ENCODE results near the gene TSEN2.
"Not testable (repeated sequence)": the region's sequence is repeated elsewhere in the genome, so short reads cannot be mapped to it uniquely, and the experiment has no call there.

Gene TSEN2

DNA sequence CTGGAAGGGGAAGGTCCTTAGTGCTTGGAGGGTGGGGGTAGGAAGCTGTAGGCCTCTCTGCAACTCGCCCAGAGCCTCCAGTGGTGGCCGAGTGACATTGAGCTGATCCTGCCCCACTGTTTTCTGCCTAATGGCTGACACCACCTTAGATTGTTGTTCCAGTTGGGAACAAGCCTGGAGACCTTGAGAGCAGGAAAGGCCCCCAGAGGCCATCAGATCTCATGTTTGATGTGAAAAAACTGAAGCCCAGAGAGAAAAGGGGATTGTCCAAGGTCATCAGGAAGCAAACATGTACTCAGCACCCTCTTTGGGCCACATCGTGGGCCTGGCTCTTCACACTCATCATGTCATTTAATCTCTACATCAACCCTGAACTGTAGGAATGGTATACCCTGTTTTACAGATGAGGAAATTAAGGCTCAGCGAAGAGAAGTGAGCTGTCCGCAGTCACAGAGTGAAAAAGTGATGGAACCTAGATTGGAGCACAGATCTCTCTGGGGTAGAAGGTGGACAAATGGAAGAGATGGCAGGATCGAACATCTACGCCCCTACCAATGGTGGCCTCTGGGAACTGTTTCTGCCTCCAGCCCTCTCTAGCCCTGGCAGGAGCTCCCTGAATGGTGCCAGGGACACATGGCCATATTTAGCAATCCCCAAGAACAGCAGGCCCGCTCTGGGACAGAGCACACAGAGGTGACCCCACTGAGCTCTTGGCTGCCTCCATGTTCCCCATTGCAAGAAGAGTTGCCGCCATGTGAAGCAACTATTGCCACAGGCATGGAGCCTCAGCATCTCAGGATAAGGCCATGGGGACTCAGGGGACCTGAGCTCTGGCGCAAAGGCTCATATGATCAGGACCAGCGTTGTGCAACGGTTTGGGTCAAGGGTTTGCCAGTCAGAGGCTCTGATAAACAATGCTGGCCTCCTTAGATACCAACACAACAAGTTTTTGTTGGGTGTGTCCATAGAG is 31.6 kb upstream of the TSEN2 start:
- DNase-seq: no peak

DNA sequence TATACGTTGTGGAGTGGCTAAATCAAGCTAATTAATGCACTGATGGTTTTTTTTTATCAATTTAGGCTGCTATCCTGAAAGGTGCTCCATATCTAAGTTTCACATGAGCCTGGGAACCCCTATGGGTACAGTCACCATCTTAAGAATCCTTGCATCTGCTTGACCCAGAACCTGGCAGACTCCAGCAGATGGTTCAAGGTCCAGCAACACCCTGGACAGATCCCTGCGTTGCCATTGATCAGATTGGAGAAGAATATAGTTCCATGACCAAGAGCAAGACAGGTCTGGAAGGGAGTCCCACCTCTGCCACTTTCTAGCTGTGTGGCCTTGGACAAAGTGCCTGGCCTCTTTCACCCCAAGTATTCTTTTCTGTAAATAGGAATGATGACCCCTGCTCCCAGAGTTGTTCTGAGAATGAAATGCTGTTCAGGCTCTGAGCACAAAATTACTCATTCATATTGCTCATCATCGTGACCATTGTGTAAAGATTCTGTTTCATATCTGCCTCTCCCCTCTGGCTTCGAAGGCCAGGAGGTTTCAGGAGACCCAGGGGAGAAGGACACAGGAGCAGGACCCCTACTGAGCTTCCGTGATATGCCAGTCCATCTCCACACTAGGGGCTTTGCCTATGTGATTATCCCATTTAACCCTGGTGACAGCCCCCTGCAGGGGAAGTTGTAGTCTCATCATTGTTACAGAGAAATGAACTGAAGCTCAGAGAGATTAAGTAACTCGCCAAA is 30.0 kb upstream of the TSEN2 start:
- no peak for DNase-seq

DNA sequence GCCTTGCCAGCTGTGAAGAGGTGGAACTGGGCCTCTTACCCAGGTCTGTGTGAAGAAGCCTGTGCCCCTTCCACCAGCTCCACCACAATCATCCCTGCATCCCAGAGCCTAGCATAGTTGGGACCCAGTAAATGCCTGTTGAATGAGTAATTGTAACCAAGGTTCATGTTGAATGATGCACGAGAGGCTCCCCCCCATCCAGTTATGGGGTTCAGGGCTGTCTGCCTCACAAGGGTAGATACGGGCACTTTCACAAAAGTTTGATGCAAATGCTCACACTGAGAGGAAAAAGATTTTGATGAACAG is 29.5 kb upstream of the TSEN2 start:
- no peak for DNase-seq

DNA sequence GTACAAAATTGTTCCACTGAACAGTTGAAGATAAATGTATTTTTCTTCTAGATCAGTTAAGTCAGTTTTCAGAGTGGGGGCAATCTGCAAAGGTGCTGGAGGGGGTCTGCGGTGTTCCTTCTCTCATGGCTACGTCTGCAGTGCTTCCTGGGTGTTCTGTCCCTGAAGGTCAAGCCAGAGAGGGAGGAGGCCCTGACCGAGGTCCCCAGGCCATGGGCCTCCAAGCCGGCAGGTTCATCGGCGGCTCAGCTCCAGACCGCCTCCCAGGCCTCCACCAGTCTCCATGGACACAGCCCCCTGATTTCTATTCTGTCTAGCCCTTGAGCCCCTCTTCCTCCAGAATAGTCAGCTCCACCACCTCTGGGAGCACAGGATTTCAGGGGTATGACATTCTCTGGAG is 28.5 kb upstream of the TSEN2 start:
- DNase-seq: no peak

DNA sequence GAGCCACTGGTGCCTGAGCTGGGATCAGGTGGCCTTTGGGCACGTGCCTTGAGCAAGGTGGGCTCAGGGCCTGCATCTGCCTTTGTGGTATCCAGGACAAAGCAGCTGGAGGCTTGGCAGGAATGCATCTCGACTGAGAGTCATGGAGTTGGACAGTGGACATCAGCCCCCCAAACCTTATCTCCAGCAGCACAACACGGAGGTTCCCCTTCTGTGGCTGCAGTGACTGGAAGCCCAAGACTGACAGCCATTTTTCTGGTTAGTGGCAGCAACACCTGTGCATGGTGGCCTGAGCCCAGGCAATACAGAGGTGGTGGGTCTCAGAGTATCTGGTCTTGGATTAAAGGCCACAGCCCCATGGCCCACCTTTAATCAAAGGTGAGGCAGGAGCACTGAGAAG is 27.8 kb upstream of the TSEN2 start:
- DNase-seq: no peak

DNA sequence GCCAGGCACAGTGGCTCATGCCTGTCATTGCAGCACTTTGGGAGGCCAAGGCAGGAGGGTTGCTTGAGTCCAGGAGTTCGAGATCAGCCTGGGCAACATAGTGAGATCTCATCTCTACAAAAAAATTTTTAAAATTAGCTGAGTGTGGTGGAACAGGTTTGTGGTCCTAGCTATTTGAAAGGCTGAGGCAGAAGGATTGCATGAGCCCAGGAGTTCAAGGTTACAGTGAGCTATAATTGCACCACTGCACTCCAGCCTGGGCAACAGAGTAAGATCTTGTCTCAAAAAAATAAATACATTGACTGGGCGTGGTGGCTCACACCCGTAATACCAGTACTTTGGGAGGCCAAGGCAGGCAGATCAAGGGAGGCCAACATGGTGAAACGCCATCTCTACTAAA is 26.9 kb upstream of the TSEN2 start:
- DNase-seq: not testable (repeated sequence)

DNA sequence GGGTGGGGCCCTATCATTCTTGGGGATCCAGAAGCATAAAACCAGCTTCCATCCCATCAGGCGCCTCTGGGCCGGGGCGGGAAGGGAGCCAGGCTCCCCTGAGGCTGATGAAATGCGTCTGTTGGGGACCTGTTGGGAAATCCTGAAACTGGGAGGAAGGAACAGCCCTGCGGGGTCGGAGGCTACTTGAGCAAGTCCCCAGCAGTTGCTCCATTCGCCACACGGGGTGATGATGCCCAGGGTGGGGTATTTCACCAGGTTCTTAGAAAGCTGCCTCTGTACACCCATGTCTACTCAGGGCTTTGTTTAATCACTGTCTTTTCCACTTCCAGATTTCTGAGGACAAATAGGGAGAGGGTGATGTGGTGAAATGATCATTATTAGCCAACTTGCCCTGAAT is 25.4 kb upstream of the TSEN2 start:
- DNase-seq: no peak

DNA sequence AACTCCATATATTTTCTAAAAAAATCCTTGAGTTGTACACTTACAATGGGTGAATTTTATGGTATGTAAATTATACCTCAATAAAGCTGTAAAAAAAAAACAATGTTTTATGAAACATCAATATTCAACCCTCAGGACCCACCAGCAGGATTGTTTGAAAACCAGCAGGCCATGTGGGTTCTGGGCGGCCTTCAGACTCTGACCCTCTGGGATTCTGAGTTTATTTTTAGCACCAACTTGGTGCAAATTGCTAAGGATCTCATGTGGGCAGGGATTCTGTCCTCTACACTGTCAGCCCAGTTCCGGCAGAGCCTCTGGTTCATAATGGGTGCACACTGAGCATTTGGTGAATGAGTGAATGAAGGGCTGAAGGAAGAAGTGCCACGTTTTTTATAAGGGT is 24.2 kb upstream of the TSEN2 start:
- DNase-seq: no peak

DNA sequence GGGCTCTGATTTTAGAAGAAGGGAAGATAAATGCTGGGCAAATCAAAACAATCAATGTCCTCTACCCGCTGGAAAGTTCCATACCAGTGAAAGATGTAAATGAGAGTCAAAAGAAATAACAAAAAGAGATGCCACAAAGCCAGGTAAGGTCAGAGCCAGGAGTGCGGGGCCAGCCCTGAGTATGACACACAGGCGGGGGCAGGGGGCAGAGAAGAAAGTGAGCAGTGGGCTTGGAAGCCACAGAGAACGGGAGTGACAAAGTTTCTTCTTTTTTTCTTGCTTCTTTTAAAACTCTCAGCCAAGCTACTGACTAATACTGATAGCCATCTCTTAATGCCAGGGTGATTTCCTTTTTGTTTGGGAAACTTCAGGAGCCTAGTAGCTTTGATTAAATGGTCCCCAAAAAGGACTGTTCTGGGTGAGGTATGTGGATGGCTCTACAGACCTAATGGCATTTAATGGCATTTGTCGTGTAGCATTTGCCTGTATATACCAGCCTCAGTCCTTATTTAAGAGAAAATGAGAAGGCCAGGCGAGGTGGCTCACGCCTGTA is 23.1 kb upstream of the TSEN2 start:
- DNase-seq: no peak

DNA sequence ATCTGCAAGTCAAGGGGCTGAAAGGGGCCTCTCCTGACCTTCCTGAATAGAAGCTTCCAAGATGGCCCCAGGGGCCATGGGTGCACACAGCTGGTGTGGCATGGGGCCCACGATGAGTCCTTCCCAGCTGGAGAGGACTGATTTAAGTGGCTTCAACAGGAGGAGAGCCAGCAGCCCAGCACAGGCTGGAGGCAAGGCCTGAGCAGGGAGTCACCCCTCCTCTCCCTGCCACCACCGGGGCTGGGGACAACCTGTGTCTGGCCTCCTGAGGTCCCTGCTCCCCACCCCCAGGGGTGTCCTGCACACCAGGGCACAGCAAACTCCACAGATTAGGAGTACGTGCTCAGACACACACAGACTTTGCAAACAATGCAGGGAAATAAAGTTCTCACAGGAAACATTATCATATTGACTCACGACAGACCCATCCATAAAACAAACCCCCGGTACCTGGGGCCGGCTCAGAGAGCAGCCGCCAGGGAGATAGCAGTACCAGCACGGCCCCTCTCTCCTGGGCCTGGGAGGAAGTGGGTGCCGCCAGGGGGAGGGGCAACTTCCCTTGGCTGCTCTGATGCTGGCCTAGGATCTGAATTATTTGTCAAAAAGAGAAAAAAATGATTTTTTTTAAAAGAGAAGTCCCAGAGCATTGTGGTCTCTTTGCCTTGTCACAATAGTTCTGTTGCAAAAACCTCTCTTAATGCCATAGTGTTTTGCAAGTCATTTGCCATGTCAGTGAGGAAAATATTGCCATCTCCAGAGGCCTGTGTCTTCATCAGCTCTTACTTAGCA is 21.9 kb upstream of the TSEN2 start:
- DNase-seq: no peak

DNA sequence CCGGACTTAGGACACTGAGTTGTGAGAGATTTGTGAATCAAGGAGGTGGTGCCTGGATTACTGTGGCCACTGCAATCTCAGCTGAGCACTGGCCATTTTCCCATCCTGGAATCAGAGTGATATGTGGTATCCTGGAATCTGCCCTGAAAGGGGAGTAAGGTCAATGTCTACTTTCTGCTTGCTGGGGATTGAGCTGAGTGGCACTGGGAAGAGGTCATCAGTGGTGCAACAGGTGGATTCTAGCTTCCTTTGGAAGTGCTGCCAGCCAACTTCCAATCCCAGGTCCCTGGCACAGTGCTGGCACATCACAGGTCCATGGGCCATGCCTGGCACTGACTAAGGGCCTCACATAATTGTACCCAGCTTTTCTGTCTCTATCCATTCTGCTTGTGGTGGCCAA is 20.6 kb upstream of the TSEN2 start:
- no peak for DNase-seq

DNA sequence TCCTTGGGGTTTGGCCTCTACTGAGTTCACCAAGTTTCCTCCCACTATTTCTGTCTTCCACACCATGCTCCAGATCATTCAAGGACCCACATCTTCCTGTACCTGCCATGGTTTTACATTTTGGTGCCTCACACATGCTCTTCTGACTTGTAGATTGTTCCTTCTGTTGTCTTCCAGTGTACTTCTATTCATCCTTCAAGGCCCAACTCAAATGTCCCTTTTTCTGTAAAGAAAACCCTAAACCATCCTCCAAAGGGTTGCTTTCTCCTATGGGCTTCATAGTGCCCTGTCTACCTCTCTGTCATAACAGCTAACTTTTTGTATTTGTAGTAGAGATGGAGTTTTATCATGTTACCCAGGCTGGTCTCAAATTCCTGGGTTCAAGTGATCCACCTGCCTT is 20.1 kb upstream of the TSEN2 start:
- no peak for DNase-seq

DNA sequence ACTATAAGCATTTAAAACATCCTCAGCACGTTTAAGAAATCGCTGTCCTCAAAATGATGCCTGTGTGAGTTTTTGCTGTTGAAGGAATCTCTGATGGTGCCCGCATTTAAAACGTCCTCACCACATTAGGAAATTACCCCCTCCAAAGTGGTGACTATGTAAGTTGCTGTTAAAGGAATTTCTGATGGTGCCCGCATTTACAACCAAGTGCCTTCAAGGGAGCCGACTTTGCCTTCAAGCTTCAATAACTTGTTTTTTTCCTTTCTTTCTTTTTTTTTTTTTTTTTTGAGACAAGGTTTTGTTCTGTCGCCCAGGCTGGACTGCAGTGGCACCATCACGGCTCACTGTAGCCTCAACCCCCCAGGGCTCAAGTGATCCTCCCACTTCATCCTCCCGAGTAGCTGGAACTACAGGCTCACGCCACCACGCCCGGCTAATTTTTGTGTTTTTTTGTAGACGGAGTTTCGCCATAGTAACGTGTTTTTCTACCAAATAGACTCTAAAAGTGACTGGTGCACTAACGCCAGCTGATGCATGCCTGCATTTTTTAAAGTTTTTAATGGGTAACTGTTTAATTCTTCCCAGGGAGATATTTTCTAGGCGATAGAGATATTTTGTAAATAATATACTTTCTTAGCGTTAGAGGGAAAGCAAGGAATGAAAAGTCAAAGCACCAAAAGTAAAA is 19.0 kb upstream of the TSEN2 start:
- no peak for DNase-seq

DNA sequence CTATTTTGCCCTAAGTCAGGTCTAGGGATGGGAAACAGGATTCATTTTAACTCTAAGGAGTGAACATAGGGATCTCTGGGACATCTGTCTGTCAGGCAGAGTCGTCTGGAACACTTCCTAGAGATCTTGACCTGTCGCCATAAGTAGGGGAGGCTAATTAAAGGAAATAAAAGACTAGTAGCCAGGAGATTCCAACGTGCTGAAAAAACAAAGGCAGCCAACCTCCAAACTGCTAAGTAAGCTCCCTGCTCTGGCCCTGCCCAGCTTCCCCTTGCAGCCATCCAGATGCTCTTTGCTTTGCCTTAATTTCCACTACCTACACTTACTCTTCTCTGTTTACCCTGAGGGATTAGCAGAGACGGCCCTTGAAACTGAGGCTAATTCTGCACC is 18.4 kb upstream of the TSEN2 start:
- DNase-seq: no peak

DNA sequence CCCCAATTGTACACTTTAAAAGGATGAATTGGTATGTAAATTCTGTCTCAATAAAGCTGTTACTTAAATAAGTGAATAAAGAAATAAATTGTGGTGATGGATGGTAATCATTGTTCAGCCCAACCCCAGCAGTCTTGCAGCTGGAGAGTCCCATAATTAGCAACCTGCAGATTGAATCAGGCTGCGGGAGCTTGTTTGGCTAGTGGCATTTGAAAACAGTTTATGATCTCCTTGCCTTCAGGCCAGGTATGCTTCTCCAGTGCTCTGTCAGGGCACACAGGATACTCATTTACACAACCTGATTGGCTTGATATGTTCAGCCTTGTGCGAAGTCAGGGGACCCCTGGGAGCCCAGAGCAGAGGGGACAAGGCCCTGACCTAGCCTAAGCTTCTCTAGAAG is 16.5 kb upstream of the TSEN2 start:
- DNase-seq: no peak

DNA sequence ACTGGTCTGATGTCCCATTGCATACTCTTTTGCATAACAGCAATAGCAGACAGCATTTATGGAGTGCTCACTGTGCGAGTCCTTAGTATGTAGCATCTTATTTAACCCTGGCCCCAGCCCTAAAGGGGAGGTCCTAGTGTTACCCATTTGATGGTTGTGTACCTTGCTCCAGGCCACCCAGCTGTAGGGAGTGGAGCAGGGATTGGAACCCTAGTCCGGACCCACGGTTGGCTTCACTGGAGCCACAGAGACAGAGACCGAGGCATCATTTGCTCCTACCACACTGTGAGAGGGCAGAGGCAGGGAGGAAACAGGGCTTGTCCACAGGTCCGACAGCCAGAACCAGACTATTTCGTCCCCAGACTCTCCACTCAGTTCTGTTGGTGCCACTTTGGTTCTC is 16.0 kb upstream of the TSEN2 start:
- no peak for DNase-seq

DNA sequence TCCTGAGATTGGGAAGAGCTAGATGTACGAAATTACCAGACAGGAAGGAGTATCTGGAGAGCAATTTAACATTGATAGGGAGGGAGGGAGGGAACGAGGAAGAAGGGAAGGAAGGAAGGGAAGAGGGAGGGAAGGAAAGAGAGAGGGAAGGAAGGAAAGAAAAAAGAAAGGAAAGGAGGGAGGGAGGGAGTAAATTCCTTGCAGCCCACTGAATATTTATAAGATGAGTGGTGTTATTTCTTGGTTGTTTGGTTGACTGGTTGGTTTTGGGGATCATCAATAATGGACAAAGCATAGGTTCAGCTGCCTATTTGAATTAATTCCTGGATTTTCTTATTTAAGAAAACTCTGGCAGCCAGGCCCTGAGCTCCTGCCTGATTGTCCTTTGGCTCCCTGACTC is 15.5 kb upstream of the TSEN2 start:
- no peak for DNase-seq

DNA sequence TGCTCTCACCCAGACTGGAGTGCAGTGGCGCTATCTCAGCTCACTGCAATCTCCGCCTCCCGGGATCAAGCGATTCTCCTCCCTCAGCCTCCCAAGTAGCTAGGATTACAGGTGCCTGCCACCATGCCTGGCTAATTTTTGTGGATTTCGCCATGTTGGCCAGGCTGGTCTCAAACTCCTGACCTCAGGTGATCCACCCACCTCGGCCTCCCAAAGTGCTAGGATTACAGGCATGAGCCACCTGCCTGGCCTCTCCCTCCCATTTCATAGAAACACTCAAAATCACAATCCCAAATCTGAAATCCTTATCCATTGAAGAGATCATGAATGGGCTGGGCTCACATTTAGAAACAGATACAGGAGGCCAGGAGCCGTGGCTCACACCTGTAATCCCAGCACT is 15.1 kb upstream of the TSEN2 start:
- not testable (repeated sequence) for DNase-seq

DNA sequence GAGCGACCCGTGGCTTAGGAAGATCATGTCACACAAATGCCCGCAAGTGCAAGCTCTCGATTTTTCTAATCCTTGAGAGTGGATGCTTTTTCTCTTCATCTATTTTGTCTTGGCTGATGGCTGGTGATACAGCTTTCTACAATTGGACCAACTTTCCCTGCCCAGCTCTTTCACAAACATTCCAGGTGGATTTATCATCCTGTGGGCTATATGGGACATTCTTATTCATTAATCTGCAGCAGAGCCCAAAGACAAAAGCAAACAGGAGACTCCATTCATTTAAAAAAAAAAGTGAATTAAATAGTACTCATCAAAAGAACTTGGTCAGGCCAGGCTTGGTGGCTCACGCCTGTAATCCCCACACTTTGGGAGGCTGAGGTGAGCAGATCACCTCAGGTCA is 14.2 kb upstream of the TSEN2 start:
- no peak for DNase-seq

DNA sequence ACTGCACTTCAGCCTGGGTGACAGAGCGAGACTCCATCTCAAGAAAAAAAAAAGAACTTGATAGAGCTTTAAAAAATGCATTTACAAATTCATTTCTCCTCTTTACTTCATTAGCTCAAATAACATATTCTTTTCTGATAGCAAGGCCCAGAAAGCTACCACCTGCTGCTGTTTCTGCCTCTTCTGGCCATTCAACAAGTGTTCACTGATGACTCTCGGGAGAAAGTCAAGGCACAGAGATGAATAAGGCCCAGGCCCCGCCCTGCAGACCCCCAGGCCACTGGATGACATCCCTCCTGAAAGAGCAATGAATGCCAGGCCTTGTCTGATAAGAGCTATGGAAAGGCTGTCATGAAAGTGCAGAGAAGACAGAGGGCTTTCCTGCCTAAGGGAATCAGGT is 13.6 kb upstream of the TSEN2 start:
- DNase-seq: no peak

DNA sequence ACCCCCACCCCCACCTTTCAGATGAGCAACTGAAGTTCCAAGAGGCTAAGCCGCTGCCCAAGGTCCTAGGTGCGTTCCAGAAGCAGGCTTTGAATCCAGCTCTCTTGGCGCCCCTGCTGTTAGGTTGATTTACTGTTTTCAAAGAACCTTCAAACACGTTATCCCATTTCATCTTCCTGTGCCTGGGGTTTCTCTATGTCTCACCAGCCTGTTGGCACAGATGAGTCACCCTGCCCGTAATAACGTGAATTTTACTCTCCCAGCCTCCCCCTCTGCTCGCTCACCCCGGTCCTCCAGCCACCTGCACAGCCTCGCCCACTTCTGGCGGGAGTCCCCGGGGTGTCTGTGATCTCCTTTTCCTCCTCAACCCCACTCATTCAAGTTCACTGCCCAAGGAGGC is 13.0 kb upstream of the TSEN2 start:
- DNase-seq: no peak

DNA sequence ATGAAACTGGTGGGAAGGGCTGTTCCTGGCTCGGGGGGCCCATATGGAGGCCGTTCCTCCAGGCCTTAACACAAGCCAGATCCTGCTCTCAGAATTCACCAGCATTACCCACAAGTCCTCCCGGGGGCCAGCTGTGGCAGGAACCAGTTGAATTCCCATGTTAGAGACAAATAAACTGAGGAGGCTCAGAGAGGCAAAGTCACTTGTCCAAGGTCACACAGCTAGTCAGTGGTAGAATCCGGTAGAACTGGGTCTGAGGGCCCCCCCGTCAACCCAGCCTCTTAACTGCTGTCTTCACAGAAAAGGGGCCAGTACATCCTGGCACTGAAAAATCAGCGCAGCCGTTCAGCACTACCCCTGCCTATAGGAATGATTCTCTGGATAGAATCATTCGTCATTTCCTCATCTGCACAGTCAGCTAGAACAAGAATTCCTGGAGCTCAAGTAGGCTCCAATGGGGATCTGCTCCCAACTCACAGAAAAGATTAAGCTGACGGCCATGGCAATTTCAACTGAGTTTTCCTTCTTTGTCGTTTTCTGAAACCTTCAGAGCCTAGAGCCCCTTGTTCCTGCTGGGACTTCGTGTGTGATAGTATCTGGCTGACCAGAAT is 12.2 kb upstream of the TSEN2 start:
- no peak for DNase-seq
